Kidney (tissue), 14 donors: ENCODE results near the gene CARD19. TPM values are rescaled to one million over a fixed set of nuclear protein-coding genes. Genes with fewer than 3 reads are reported as not detected.

Experiments used
- DNase-seq, 5 donors: peaks; one replicate each; pipeline ENCODE4 v3.0.0-alpha.2; 2013 to 2020
- FAIRE-seq: peaks from 2 replicates; lab custom pipeline; 2012; peaks lifted over from hg19 to GRCh38; lab: Jason Lieb, UNC
- H3K27ac ChIP-seq, 2 donors: one replicate each; pipeline ENCODE4 v1.7.0; 2013; ENCODE audit warnings: low read depth in 2 of 2, low read length in 2 of 2, inconsistent platforms in 1 of 2
- H3K27me3 ChIP-seq: one replicate; pipeline ENCODE4 v1.7.1; 2013; ENCODE audit warnings: low read length, inconsistent platforms; ENCODE audit not compliant: control insufficient read depth, insufficient read depth
- H3K36me3 ChIP-seq, 3 donors: one replicate each; pipeline versions ENCODE4 v1.7.0 to v1.7.1; 2013; ENCODE audit warnings: low read length in 3 of 3, control low read depth in 1 of 3, inconsistent platforms in 1 of 3; ENCODE audit not compliant: insufficient read depth in 3 of 3, control insufficient read depth in 2 of 3
- H3K4me1 ChIP-seq, 3 donors: one replicate each; pipeline versions ENCODE4 v1.7.0 to v1.7.1; 2013; ENCODE audit warnings: low read length in 3 of 3, inconsistent platforms in 1 of 3, low read depth in 1 of 3; ENCODE audit not compliant: control insufficient read depth in 2 of 3, insufficient read depth in 2 of 3
- H3K4me3 ChIP-seq, 3 donors: one replicate each; pipeline versions ENCODE4 v1.7.0 to v1.8.1; 2013; ENCODE audit warnings: low read length in 3 of 3, control low read depth in 1 of 3, inconsistent platforms in 1 of 3
- H3K9ac ChIP-seq, 3 donors: one replicate each; pipeline versions ENCODE4 v1.7.0 to v1.7.1; 2013; ENCODE audit warnings: low read length in 3 of 3, control low read depth in 1 of 3, inconsistent platforms in 1 of 3
- H3K9me3 ChIP-seq, 3 donors: one replicate each; pipeline versions ENCODE4 v1.7.0 to v1.7.1; 2013; ENCODE audit warnings: low read length in 3 of 3, control low read depth in 1 of 3, inconsistent platforms in 1 of 3; ENCODE audit not compliant: control insufficient read depth in 2 of 3, insufficient read depth in 1 of 3
- CTCF ChIP-seq: IDR thresholded peaks from 3 replicates; pipeline ENCODE4 v1.5.1; 2012; ENCODE audit warnings: mild to moderate bottlenecking, moderate library complexity, borderline replicate concordance; ENCODE audit not compliant: insufficient read depth; ENCODE audit errors: extremely low read depth
- intact Hi-C: fragments of 100-400 bp; cut with DNase I; formaldehyde crosslinking; loops from one replicate; pipeline ENCODE4 v1.11.1; 2022
- polyA plus RNA-seq: library from polyadenylated mRNA; stranded (reverse); fragments of 350-450 nt; fragmentation: Illumina TruSeq; extraction: RNeasy Lipid Tissue Mini Kit (QIAGEN cat#74804); gene quantifications from one replicate; pipeline ENCODE4 v1.2.3, GENCODE V29; 2014; ENCODE audit warnings: low read depth, low replicate concordance; ENCODE audit not compliant: insufficient read depth
- total RNA-seq: library from RNA; stranded (reverse); fragmentation: NEBNext Ultra II Directional; extraction: Animal tissue kit (Norgen Biotek cat#: 25700); gene quantifications from one replicate; pipeline ENCODE4 v1.2.1, GENCODE V29; 2021
- donor health status: control.
- donor health status: control.
- donor health status: control.
- donor health status: control.
- donor health status: control.
- donor health status: DM: yes; HTN: yes; CAD: no.
- donor health status: Normal renal cell carcinoma (clear cell type).

The CARD19 gene
- total and polyA plus RNA-seq, 2 donors from 2014 or later, result 44.5 to 49.3 TPM

- FAIRE-seq (no peak), DNase-seq (peak in 2 of 5 donors; percentile 46 to 80)
- Histone ChIP-seq H3K9ac (peak overlapping the region in 1 of 3 donors; percentile 29), H3K4me1 (peaks cover 0 to 68% (median 68%) of the 10 kb centered on the region in 3 donors), H3K36me3 (peaks cover 0 to 10% (median 9%) of the 10 kb centered on the region in 3 donors), H3K4me3 (no peak overlapping the region), H3K27ac (peak overlapping the region; percentile 48 to 61), H3K27me3 (no peaks in the 10 kb centered on the region), H3K9me3 (no peaks in the 10 kb centered on the region)
- TF ChIP-seq CTCF, result no peak
- intact Hi-C loops, result no loop called here
These were observed 33.3 kb downstream of the CARD19 start for GRCh38 chr9:93129286-93129685.

- TF ChIP-seq CTCF, result no peak
- no peak for FAIRE-seq
- Histone ChIP-seq H3K36me3 (peaks cover 0 to 5% (median 5%) of the 10 kb centered on the region in 3 donors), H3K9me3 (no peaks in the 10 kb centered on the region), H3K27ac (peak overlapping the region; percentile 61 to 98), H3K4me1 (peaks cover 0 to 72% (median 68%) of the 10 kb centered on the region in 3 donors), H3K27me3 (no peaks in the 10 kb centered on the region), H3K4me3 (no peak overlapping the region), H3K9ac (peak overlapping the region in 1 of 3 donors; percentile 29)
- peak in 1 of 5 donors; percentile 80 for DNase-seq
- intact Hi-C loops, result no loop called here
These were observed 33.9 kb downstream of the CARD19 start for GRCh38 chr9:93129691-93130500.

GRCh38 chr9:93130861-93131481 lies 35.0 kb downstream of the CARD19 start:
- H3K9ac ChIP-seq, result peak overlapping the region in 1 of 3 donors; percentile 97
- DNase-seq, result peak in 2 of 5 donors; percentile 34 to 51
- no peak for TF ChIP-seq CTCF

More at GRCh38 chr9:93130861-93131481, 35.0 kb downstream of the CARD19 start:
- H3K36me3 ChIP-seq, result no peaks in the 10 kb centered on the region
- H3K27me3 ChIP-seq, result no peaks in the 10 kb centered on the region
- FAIRE-seq, result no peak
- H3K4me3 ChIP-seq, result peak overlapping the region in 1 of 3 donors; percentile 68
- H3K9me3 ChIP-seq, result no peaks in the 10 kb centered on the region
- H3K27ac ChIP-seq, result peak overlapping the region; percentile 97 to 98
- peaks cover 0 to 78% (median 68%) of the 10 kb centered on the region in 3 donors for H3K4me1 ChIP-seq
- intact Hi-C loops, result no loop called here
